Mucosa of rectum (tissue), 2 donors: ENCODE measurements around the gene KDM4B.

Source experiments
- H3K27ac ChIP-seq, 2 donors: one replicate each; pipeline ENCODE4 v1.7.0; 2013; ENCODE audit warnings: inconsistent platforms in 2 of 2, low read depth in 2 of 2, low read length in 2 of 2
- H3K27me3 ChIP-seq, 2 donors: one replicate each; pipeline ENCODE4 v1.7.0; 2013; ENCODE audit warnings: low read length in 2 of 2; ENCODE audit not compliant: control insufficient read depth in 2 of 2, insufficient read depth in 2 of 2
- H3K36me3 ChIP-seq, 2 donors: one replicate each; pipeline ENCODE4 v1.7.0; 2013; ENCODE audit warnings: low read length in 2 of 2; ENCODE audit not compliant: control insufficient read depth in 2 of 2, insufficient read depth in 2 of 2
- H3K4me1 ChIP-seq, 2 donors: one replicate each; pipeline ENCODE4 v1.7.0; 2013; ENCODE audit warnings: low read length in 2 of 2, mild to moderate bottlenecking in 1 of 2; ENCODE audit not compliant: control insufficient read depth in 2 of 2, insufficient read depth in 2 of 2
- H3K4me3 ChIP-seq, 2 donors: one replicate each; pipeline ENCODE4 v1.7.0; 2013; ENCODE audit warnings: low read length in 2 of 2
- H3K9ac ChIP-seq, 2 donors: one replicate each; pipeline ENCODE4 v1.7.0; 2013; ENCODE audit warnings: low read length in 2 of 2, low read depth in 1 of 2, mild to moderate bottlenecking in 1 of 2
- H3K9me3 ChIP-seq, 2 donors: one replicate each; pipeline ENCODE4 v1.7.0; 2013; ENCODE audit warnings: low read length in 2 of 2; ENCODE audit not compliant: control insufficient read depth in 2 of 2
- donor health status: healthy.
- donor health status: Normal muscosa, but diverticular disease.

The KDM4B gene

DNA sequence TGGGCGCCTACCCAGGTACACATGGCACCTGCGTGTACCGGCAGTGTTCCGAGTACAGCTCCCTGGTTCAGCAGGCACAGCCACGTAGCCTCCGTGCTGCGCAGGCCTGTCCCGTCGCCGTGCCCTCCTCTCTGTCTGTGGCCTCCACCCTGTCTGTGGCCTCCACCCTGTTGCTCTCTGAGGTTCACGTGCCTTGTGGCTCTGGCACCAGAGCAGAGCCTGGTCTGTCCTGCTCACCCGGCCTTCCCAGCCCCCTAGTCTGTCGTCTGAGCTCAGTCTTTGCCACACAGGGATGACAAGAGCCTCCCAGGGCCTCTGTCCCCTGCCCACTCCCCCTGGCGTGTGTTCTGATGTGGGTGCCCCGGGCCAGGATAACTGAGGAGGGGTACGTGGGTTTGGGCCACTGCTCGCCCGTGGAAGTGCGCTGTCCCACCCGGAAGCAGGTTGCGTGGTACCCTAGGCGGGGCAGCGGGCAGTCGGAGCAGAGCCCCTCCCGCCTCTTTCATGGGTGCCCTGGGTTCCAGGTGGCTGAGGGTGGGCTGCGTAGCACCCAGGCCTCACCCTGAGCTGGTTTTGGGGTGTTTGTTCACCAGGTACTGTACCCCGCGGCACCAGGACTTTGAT lies 71.7 kb downstream of the KDM4B start:
- Histone ChIP-seq H3K36me3 (peaks cover 16 to 28% of the 10 kb centered on the region in 2 donors), H3K4me1 (peaks cover 1 to 2% of the 10 kb centered on the region in 2 donors), H3K9me3 (no peaks in the 10 kb centered on the region), H3K9ac (no peak overlapping the region), H3K27ac (no peak overlapping the region), H3K27me3 (no peaks in the 10 kb centered on the region), H3K4me3 (no peak overlapping the region)

DNA sequence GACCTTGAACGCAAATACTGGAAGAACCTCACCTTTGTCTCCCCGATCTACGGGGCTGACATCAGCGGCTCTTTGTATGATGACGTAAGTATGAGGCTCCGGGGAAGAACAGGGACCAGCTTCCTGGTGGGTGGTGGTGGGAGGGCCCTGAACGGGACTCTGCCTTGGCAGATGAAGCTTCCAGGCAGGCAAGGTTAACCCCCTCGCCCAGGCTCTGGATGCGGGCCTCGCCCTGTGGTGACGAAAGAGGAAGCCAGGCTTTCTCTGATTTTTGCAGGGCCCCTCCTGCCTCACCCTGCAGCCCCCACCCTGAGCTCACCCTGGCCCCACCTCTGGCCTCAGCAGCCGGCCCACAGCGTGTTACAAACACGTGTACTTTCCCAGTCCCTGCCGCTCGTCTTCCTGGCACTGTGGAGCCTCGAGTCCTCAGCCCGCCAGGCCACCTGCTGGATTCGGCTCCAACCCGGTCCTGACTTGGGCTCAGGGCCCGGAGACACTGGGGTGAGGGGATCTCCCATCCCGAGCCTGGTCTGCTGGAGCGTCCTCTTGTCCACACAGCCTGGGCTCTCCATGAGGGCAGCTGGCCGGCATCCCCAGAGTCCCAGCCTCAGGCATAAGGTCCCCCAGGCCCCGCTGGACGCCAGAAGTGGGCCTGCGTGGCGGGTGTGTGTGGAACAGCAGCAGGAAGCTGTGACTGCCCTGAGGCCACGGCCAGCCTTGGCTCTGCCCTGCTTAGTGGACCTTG lies 72.4 kb downstream of the KDM4B start:
- Histone ChIP-seq H3K9ac (no peak overlapping the region), H3K4me1 (peaks cover 8 to 9% of the 10 kb centered on the region in 2 donors), H3K27ac (no peak overlapping the region), H3K27me3 (no peaks in the 10 kb centered on the region), H3K4me3 (no peak overlapping the region), H3K36me3 (peaks cover 16 to 28% of the 10 kb centered on the region in 2 donors), H3K9me3 (no peaks in the 10 kb centered on the region)

DNA sequence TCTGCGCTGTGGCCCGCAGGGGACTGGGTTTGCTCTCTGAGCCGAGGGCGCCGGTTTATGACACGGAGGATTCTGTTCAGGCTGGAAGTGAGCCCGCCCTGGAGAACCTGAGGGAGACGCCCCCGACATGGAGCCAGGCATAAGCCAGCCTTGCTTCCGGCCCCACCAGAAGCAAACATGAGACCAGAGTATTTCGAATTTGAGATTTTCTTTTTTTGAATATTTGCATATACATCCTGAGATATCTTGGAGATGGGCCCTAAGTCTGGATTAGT lies 72.9 kb downstream of the KDM4B start:
- no peaks in the 10 kb centered on the region for H3K9me3 ChIP-seq
- H3K4me3 ChIP-seq: no peak overlapping the region
- H3K27ac ChIP-seq: no peak overlapping the region
- H3K27me3 ChIP-seq: no peaks in the 10 kb centered on the region
- peaks cover 16 to 28% of the 10 kb centered on the region in 2 donors for H3K36me3 ChIP-seq
- H3K4me1 ChIP-seq: peaks cover 13 to 14% of the 10 kb centered on the region in 2 donors
- no peak overlapping the region for H3K9ac ChIP-seq

DNA sequence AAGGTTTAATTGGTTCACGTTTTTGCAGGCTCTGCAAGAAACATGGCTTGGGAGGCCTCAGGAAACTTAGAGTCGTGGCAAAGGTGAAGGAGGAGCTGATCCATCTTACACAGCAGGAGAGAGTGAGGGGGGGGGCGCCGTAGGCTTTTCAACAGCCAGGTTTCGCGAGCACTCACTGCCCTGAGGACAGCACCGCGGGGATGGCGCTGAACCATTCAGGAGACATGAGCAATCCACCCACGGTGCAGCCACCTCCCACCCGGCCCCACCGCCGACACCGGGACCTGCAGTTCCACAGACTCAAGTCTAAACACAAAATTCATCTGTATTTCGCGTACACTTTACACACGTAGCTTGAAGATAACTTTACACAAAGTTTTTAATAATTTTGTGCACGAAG lies 73.6 kb downstream of the KDM4B start:
- Histone ChIP-seq H3K27ac (no peak overlapping the region), H3K4me3 (no peak overlapping the region), H3K36me3 (peaks cover 16 to 31% of the 10 kb centered on the region in 2 donors), H3K9ac (no peak overlapping the region), H3K27me3 (no peaks in the 10 kb centered on the region), H3K9me3 (no peaks in the 10 kb centered on the region), H3K4me1 (peaks cover 20 to 21% of the 10 kb centered on the region in 2 donors)

DNA sequence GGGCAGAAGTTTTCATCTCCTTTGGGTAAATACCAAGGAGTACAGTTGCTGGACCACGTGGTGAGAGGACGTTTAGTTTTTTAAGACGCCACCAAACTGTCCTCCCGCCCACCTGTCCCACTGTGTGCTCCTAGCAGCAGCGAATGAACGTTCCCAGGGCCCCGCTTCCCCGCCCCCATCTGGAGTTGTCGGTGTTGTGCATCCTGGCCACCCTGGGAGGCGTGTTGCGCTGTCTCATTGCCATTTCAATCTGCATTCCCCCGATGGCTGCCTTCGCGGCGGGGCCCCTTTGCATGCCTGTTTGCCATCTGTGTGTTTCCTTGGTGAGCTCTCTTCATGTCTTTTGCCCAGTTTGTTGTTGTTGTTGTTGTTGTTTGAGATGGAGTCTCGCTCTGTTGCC lies 76.1 kb downstream of the KDM4B start:
- no peaks in the 10 kb centered on the region for H3K27me3 ChIP-seq
- H3K9ac ChIP-seq: no peak overlapping the region
- H3K27ac ChIP-seq: no peak overlapping the region
- no peaks in the 10 kb centered on the region for H3K9me3 ChIP-seq
- peaks cover 15 to 25% of the 10 kb centered on the region in 2 donors for H3K36me3 ChIP-seq
- H3K4me1 ChIP-seq: peaks cover 37 to 41% of the 10 kb centered on the region in 2 donors
- no peak overlapping the region for H3K4me3 ChIP-seq

DNA sequence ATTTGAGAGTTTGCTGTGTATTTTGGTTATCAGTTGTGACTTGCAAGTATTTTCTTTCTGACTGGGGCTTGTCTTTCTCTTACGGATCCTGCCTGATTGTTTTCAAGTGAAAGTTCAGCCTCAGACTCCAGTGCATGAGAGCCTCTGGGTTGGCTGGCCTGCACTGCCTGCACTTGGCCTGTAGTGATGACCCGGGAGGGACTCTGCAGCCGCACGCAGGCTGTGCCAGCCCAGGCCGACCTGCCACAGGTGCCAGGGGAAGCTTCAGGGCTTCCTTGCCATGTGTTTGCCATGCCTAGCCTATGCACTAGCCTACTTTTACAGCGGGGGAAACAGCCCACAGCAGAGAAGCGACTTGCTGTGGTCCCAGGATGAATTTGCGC lies 77.0 kb downstream of the KDM4B start:
- H3K9me3 ChIP-seq: no peaks in the 10 kb centered on the region
- H3K4me3 ChIP-seq: no peak overlapping the region
- peaks cover 7 to 16% of the 10 kb centered on the region in 2 donors for H3K36me3 ChIP-seq
- peak overlapping the region; percentile 24 to 58 for H3K9ac ChIP-seq
- H3K27me3 ChIP-seq: no peaks in the 10 kb centered on the region
- peak overlapping the region; percentile 87 to 88 for H3K27ac ChIP-seq
- peaks cover 37 to 41% of the 10 kb centered on the region in 2 donors for H3K4me1 ChIP-seq

DNA sequence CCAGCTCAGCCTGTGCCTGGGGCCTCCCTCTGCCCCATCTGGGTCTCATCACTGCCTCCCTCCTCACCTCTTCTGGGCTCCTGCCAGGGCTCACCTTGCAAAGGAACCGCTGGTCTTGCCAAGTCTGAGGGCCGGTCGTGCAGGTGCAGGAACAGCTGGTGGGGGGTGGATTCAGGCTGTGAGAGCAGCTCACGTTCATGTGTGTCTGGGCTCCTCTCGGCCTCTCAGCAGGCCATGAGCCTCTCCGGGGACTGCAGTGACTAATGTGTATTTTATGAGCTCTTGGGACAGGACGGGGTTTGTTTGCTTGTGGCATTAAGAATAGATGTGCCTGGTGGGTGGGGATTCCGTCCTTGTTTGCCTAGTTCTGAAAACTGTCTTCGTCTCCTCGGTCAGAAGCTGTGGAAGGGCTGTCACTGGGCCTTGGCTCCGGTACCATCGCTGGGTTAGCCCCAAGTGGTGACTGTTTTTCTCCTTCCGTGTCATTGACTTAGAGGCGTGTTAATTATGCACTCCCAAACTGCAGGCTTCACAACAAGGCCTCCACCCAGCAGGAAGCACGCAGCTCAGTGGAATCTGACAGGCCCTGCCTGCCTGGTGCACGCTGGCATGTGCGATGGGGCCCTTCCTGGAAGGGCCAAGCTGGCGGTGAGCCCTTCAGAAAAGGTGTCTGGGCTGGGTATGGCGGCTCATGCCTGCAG lies 77.6 kb downstream of the KDM4B start:
- H3K36me3 ChIP-seq: peaks cover 7 to 11% of the 10 kb centered on the region in 2 donors
- peak overlapping the region; percentile 24 to 58 for H3K9ac ChIP-seq
- no peak overlapping the region for H3K4me3 ChIP-seq
- no peaks in the 10 kb centered on the region for H3K9me3 ChIP-seq
- H3K4me1 ChIP-seq: peaks cover 37 to 41% of the 10 kb centered on the region in 2 donors
- H3K27ac ChIP-seq: peak overlapping the region; percentile 87 to 88
- no peaks in the 10 kb centered on the region for H3K27me3 ChIP-seq

DNA sequence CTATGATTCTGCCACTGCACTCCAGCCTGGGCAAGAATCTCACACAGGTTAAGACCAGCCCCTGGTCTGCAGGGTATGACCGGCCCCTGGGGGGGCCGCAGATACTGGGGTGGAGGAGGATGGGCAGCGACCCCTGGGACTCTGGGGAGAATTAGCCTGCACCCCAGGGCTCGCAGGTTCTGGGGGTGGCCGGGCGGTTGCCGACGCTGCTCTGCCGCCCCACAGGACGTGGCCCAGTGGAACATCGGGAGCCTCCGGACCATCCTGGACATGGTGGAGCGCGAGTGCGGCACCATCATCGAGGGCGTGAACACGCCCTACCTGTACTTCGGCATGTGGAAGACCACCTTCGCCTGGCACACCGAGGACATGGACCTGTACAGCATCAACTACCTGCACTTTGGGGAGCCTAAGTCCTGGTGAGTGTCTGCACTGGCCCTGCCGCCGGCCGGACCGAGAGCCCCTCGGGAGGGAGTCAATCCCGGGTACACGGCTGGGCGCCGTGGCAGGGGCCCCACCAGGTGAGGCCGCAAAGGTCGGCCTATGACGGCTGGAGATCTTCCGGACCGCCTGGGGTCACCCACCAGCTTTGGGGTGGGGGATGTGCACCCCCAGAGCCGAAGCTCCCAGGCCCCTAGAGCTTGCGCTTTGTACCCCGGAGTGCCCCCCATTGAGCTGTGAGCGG lies 78.5 kb downstream of the KDM4B start:
- Histone ChIP-seq H3K4me1 (peaks cover 37 to 41% of the 10 kb centered on the region in 2 donors), H3K4me3 (no peak overlapping the region), H3K9ac (peak overlapping the region in 1 of 2 donors; percentile 58), H3K9me3 (no peaks in the 10 kb centered on the region), H3K36me3 (peaks cover 6 to 11% of the 10 kb centered on the region in 2 donors), H3K27ac (peak overlapping the region; percentile 87 to 88), H3K27me3 (no peaks in the 10 kb centered on the region)

DNA sequence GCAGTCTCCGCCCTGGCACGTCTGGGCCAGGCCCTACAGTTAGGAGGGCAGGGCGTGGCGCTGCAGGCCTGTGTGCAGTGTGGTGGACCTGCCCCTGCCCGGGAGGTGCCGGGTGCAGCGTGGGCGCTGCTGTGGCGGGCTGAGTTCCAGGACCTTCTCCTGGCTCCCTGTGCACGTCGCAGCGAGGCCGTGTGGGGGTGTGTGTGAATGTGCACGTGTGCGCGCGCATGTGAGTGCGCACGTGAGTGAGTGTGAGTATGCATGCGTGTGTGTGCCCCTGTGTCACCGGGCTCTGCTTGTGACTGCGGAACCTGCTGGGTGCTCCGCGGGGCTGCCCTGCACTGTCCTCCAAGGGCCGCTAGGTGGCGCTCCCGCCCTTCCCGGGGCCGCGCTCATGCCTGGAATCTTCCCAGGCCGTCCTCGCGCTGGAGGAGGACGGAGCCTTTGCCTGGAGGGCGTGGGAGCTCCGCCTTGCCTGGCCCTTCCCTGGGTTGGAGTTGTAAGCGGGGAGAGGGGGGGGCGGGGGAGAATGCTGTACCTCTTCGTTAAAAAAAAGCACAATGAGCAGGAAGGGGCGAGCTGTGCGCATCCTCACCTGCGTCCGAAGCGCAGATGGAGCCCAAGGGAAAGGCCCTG lies 79.3 kb downstream of the KDM4B start:
- peaks cover 37 to 41% of the 10 kb centered on the region in 2 donors for H3K4me1 ChIP-seq
- H3K27ac ChIP-seq: peak overlapping the region; percentile 87 to 88
- H3K4me3 ChIP-seq: peak overlapping the region in 1 of 2 donors; percentile 38
- H3K27me3 ChIP-seq: no peaks in the 10 kb centered on the region
- H3K9ac ChIP-seq: peak overlapping the region; percentile 0 to 58
- no peaks in the 10 kb centered on the region for H3K9me3 ChIP-seq
- peaks cover 0 to 9% of the 10 kb centered on the region in 2 donors for H3K36me3 ChIP-seq
